Liver (tissue), 9 donors: ENCODE results near the gene TMCC2. TPM values are rescaled to one million over a fixed set of nuclear protein-coding genes. Genes with fewer than 3 reads are reported as not detected.

Experiments used
- DNase-seq: peaks from one replicate; pipeline ENCODE4 v3.0.0-alpha.2; 2017; ENCODE audit warnings: low spot score
- H3K27ac ChIP-seq, 2 donors: one replicate each; pipeline ENCODE4 v1.7.0; 2013; ENCODE audit warnings: inconsistent platforms in 2 of 2, low read length in 2 of 2, control low read depth in 1 of 2, low read depth in 1 of 2, mild to moderate bottlenecking in 1 of 2
- H3K27me3 ChIP-seq, 4 donors: one replicate each; pipeline versions ENCODE4 v1.6.1 to v1.7.0; 2013; ENCODE audit warnings: low read length in 3 of 4, inconsistent platforms in 1 of 4, mild to moderate bottlenecking in 1 of 4, moderate library complexity in 1 of 4; ENCODE audit not compliant: control insufficient read depth in 4 of 4, insufficient read depth in 4 of 4
- H3K36me3 ChIP-seq, 4 donors: one replicate each; pipeline versions ENCODE4 v1.6.1 to v1.7.0; 2013; ENCODE audit warnings: low read length in 3 of 4, mild to moderate bottlenecking in 3 of 4, low read depth in 1 of 4, moderate library complexity in 1 of 4; ENCODE audit not compliant: control insufficient read depth in 4 of 4, insufficient read depth in 3 of 4
- H3K4me1 ChIP-seq, 4 donors: one replicate each; pipeline versions ENCODE4 v1.6.1 to v1.7.0; 2013; ENCODE audit warnings: low read length in 3 of 4, mild to moderate bottlenecking in 3 of 4, moderate library complexity in 1 of 4; ENCODE audit not compliant: control insufficient read depth in 4 of 4, insufficient read depth in 4 of 4
- H3K4me3 ChIP-seq, 3 donors: one replicate each; pipeline versions ENCODE4 v1.6.1 to v1.7.0; 2013; ENCODE audit warnings: low read length in 3 of 3, control low read depth in 1 of 3, low read depth in 1 of 3, mild to moderate bottlenecking in 1 of 3
- H3K9ac ChIP-seq, 2 donors: one replicate each; pipeline ENCODE4 v1.7.0; 2013; ENCODE audit warnings: low read length in 2 of 2, mild to moderate bottlenecking in 2 of 2, moderate library complexity in 2 of 2, control low read depth in 1 of 2, low read depth in 1 of 2
- H3K9me3 ChIP-seq, 4 donors: one replicate each; pipeline versions ENCODE4 v1.6.1 to v1.7.0; 2013; ENCODE audit warnings: low read length in 3 of 4; ENCODE audit not compliant: control insufficient read depth in 4 of 4
- EGR1 ChIP-seq, 2 donors: IDR thresholded peaks; 2 replicates each; pipeline ENCODE4 v1.6.1; 2016 to 2018; ENCODE audit warnings: antibody characterized with exemption in 2 of 2, low read depth in 2 of 2
- FOXA1 ChIP-seq: IDR thresholded peaks from 2 replicates; pipeline ENCODE4 v1.6.1; 2016; ENCODE audit warnings: antibody characterized with exemption
- FOXA2 ChIP-seq: IDR thresholded peaks from 2 replicates; pipeline ENCODE4 v1.6.1; 2016; ENCODE audit warnings: antibody characterized with exemption
- GABPA ChIP-seq, 2 donors: IDR thresholded peaks in 1 of 2; conservative IDR thresholded peaks in 1 of 2; 2 replicates each; pipeline ENCODE4 v1.6.1; 2016; ENCODE audit warnings: antibody characterized with exemption in 2 of 2, mild to moderate bottlenecking in 1 of 2, moderate library complexity in 1 of 2
- HNF4A ChIP-seq, 2 donors: conservative IDR thresholded peaks; 2 replicates each; pipeline ENCODE4 v1.6.1; 2016; ENCODE audit warnings: antibody characterized with exemption in 2 of 2, mild to moderate bottlenecking in 2 of 2
- HNF4G ChIP-seq: IDR thresholded peaks from 2 replicates; pipeline ENCODE4 v1.6.1; 2016; ENCODE audit warnings: antibody characterized with exemption
- JUND ChIP-seq, 2 donors: IDR thresholded peaks; 2 replicates each; pipeline ENCODE4 v1.6.1; 2016; ENCODE audit warnings: antibody characterized with exemption in 2 of 2
- NR2F2 ChIP-seq: IDR thresholded peaks from 2 replicates; pipeline ENCODE4 v1.6.1; 2016; ENCODE audit warnings: antibody characterized with exemption
- RAD21 ChIP-seq, 2 donors: IDR thresholded peaks; 2 replicates each; pipeline ENCODE4 v1.6.1; 2016; ENCODE audit warnings: antibody characterized with exemption in 2 of 2, mild to moderate bottlenecking in 2 of 2
- RXRA ChIP-seq, 2 donors: IDR thresholded peaks; 2 replicates each; pipeline ENCODE4 v1.6.1; 2017 to 2018; ENCODE audit warnings: antibody characterized with exemption in 2 of 2, mild to moderate bottlenecking in 1 of 2
- SP1 ChIP-seq: IDR thresholded peaks from 2 replicates; pipeline ENCODE4 v1.6.1; 2018; ENCODE audit warnings: antibody characterized with exemption, mild to moderate bottlenecking
- TAF1 ChIP-seq: conservative IDR thresholded peaks from 2 replicates; pipeline ENCODE4 v1.6.1; 2016; ENCODE audit warnings: antibody characterized with exemption, mild to moderate bottlenecking
- YY1 ChIP-seq: IDR thresholded peaks from 2 replicates; pipeline ENCODE4 v1.6.1; 2016; ENCODE audit warnings: antibody characterized with exemption, mild to moderate bottlenecking
- WGBS: extraction: QIAGEN DNeasy Blood & Tissue Kit; methylation state at CpG from one replicate; pipeline ENCODE4 v1.1.7; 2013; 5-methylcytosine and 5-hydroxymethylcytosine counted together
- polyA plus RNA-seq, 2 donors: library from polyadenylated mRNA; stranded (reverse) in 1 of 2; unstranded in 1 of 2; fragments of 200-250 nt in 1 of 2; fragments of >200 nt in 1 of 2; fragmentation: Nextera tagmentation in 1 of 2; extraction: Ambion mirVana in 1 of 2; gene quantifications; one replicate each; pipeline versions ENCODE4 v1.2.1 to v1.2.3, GENCODE V29; 2013 to 2015
- total RNA-seq, 2 donors: library from RNA; depleted of rRNA; stranded (reverse); fragments of >200 nt; gene quantifications; one replicate each; pipeline ENCODE4 v1.2.3, GENCODE V29; 2014
- TF ChIP-seq, protein P1 (sequence below): IDR thresholded peaks from 2 replicates; pipeline ENCODE4 v1.6.1; 2016; ENCODE audit warnings: antibody characterized with exemption
- TF ChIP-seq, protein P2 (sequence below): IDR thresholded peaks from 2 replicates; pipeline ENCODE4 v1.6.1; 2016; ENCODE audit warnings: antibody characterized with exemption
- TF ChIP-seq, protein P3 (sequence below): fragments of 150-350 bp; IDR thresholded peaks from 2 replicates; pipeline ENCODE4 v1.5.1; 2017; ENCODE audit warnings: improper control_type of control experiment, low read depth, low read length; ENCODE audit not compliant: missing input control
- TF ChIP-seq, protein P4 (sequence below): IDR thresholded peaks from 2 replicates; pipeline ENCODE4 v1.6.1; 2016; ENCODE audit warnings: antibody characterized with exemption, mild to moderate bottlenecking
- TF ChIP-seq, protein P5 (sequence below): IDR thresholded peaks from 2 replicates; pipeline ENCODE4 v1.6.1; 2016; ENCODE audit warnings: antibody characterized with exemption
- donor health status: healthy.
- donor health status: healthy.
- donor health status: healthy.
- donor health status: healthy.
- donor health status: healthy.

Gene TMCC2
- total and polyA plus RNA-seq, 4 donors: 0.06 to 452 (median 0.21) TPM

DNA sequence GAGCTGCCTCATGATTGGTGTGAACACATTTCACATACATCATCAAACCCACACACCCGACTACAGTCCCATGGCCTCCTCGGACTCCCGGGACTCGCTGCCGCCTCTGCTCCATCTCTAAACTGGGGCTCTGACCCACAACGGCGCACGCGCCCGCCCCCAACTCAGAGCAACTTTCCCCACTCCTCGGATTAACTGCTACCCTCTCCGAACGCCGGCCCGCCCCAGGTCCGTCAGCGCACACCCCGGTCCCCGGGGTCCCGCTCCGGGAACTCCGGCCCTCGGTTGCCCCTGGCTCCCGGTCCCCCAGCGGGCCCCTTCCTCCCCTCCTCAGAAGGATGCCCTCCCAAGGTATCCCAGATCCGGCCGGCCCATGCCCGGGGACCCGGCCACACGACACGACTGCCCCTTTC, 17.0 kb upstream of the TMCC2 start:
- Histone ChIP-seq H3K4me1 (peaks cover 3 to 12% (median 5%) of the 10 kb centered on the region in 4 donors), H3K9ac (peak overlapping the region; percentile 47 to 88), H3K36me3 (no peaks in the 10 kb centered on the region), H3K9me3 (no peaks in the 10 kb centered on the region), H3K27ac (peak overlapping the region; percentile 78 to 92), H3K27me3 (no peaks in the 10 kb centered on the region), H3K4me3 (peak overlapping the region; percentile 76 to 93 (median 87))
- no peak for TF ChIP-seq FOXA2
- no peak for DNase-seq
- WGBS: under 1% methylated on average over 31 of the region's 31 CpGs

DNA sequence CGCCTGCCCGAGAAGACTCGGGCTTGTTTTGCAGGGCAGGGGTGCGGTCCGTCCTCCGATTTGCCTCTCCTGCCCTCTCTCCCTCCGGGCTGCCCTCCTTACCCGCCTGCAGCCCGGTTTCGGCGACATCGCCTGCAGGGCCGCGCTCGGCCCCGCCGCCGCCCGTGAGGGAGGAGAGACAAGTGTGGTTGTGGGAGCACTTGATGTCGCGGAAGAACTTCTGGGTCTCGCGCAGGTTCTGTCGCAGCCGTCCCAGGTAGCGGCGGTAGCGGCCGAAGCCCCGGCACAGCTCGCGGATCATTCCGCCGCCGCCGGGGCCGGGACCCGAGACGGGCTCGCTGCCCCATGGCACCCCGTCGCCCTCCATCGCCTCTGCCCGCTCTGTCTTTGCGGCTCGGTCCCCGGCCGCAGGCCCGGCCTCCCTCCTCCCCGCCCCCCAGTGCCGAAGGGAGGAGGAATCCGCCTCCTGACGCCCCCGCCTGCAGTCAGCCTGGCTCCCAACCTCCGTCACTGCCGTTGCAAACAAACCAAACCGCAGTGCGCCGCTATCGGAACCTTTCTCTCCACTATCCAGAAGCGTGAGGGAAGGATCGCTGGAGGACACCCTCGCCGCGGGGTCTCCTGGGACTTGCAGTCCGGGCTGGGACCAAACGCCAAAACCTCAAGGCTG, 16.4 kb upstream of the TMCC2 start, which contains the start of gene DSTYK:
Gene DSTYK, minus strand, starts transcription at position 534 of the 670 bp plus-strand sequence. Its CDS starts 167 bp downstream, at position 367.
- H3K9me3 ChIP-seq: no peaks in the 10 kb centered on the region
- peak within 1 kb of the TSS; percentile 47 to 88 for H3K9ac ChIP-seq
- 0% methylated on average over 67 of the region's 67 CpGs for whole genome bisulfite sequencing
- DNase-seq: peak; percentile 92
- peak within 1 kb of the TSS; percentile 78 to 92 for H3K27ac ChIP-seq
- H3K27me3 ChIP-seq: no peaks in the 10 kb centered on the region
- H3K36me3 ChIP-seq: no peaks in the 10 kb centered on the region
- H3K4me1 ChIP-seq: peaks cover 3 to 12% (median 5%) of the 10 kb centered on the region in 4 donors
- peak within 1 kb of the TSS; percentile 76 to 93 (median 87) for H3K4me3 ChIP-seq
- TF ChIP-seq, protein P1, sequence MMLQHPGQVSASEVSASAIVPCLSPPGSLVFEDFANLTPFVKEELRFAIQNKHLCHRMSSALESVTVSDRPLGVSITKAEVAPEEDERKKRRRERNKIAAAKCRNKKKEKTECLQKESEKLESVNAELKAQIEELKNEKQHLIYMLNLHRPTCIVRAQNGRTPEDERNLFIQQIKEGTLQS: no peak
- TF ChIP-seq NR2F2: no peak
- TF ChIP-seq JUND (IDR thresholded peaks at IDR 0.05): no peak
- TF ChIP-seq HNF4G: no peak
- peak; percentile 76 for TF ChIP-seq TAF1
- peak; percentile 89 for TF ChIP-seq YY1
- peak; percentile 14 for TF ChIP-seq FOXA2
- TF ChIP-seq, protein P2, sequence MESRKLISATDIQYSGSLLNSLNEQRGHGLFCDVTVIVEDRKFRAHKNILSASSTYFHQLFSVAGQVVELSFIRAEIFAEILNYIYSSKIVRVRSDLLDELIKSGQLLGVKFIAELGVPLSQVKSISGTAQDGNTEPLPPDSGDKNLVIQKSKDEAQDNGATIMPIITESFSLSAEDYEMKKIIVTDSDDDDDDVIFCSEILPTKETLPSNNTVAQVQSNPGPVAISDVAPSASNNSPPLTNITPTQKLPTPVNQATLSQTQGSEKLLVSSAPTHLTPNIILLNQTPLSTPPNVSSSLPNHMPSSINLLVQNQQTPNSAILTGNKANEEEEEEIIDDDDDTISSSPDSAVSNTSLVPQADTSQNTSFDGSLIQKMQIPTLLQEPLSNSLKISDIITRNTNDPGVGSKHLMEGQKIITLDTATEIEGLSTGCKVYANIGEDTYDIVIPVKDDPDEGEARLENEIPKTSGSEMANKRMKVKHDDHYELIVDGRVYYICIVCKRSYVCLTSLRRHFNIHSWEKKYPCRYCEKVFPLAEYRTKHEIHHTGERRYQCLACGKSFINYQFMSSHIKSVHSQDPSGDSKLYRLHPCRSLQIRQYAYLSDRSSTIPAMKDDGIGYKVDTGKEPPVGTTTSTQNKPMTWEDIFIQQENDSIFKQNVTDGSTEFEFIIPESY: peak; percentile 33
- peak; percentile 93 to 99 for TF ChIP-seq EGR1 (IDR thresholded peaks at IDR 0.05; ENCODE audit: low read depth in 2 of 2)
- no peak for TF ChIP-seq HNF4A (conservative IDR thresholded peaks at IDR 0.05)
- peak; percentile 64 for TF ChIP-seq SP1
- TF ChIP-seq, protein P3, sequence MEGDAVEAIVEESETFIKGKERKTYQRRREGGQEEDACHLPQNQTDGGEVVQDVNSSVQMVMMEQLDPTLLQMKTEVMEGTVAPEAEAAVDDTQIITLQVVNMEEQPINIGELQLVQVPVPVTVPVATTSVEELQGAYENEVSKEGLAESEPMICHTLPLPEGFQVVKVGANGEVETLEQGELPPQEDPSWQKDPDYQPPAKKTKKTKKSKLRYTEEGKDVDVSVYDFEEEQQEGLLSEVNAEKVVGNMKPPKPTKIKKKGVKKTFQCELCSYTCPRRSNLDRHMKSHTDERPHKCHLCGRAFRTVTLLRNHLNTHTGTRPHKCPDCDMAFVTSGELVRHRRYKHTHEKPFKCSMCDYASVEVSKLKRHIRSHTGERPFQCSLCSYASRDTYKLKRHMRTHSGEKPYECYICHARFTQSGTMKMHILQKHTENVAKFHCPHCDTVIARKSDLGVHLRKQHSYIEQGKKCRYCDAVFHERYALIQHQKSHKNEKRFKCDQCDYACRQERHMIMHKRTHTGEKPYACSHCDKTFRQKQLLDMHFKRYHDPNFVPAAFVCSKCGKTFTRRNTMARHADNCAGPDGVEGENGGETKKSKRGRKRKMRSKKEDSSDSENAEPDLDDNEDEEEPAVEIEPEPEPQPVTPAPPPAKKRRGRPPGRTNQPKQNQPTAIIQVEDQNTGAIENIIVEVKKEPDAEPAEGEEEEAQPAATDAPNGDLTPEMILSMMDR: peak; percentile 4
- TF ChIP-seq RXRA (IDR thresholded peaks at IDR 0.05): peak; percentile 45 to 55
- peak; percentile 58 to 85 for TF ChIP-seq GABPA (IDR thresholded peaks at IDR 0.05 in 1 of 2, conservative IDR thresholded peaks at IDR 0.05 in 1 of 2)
- TF ChIP-seq, protein P4, sequence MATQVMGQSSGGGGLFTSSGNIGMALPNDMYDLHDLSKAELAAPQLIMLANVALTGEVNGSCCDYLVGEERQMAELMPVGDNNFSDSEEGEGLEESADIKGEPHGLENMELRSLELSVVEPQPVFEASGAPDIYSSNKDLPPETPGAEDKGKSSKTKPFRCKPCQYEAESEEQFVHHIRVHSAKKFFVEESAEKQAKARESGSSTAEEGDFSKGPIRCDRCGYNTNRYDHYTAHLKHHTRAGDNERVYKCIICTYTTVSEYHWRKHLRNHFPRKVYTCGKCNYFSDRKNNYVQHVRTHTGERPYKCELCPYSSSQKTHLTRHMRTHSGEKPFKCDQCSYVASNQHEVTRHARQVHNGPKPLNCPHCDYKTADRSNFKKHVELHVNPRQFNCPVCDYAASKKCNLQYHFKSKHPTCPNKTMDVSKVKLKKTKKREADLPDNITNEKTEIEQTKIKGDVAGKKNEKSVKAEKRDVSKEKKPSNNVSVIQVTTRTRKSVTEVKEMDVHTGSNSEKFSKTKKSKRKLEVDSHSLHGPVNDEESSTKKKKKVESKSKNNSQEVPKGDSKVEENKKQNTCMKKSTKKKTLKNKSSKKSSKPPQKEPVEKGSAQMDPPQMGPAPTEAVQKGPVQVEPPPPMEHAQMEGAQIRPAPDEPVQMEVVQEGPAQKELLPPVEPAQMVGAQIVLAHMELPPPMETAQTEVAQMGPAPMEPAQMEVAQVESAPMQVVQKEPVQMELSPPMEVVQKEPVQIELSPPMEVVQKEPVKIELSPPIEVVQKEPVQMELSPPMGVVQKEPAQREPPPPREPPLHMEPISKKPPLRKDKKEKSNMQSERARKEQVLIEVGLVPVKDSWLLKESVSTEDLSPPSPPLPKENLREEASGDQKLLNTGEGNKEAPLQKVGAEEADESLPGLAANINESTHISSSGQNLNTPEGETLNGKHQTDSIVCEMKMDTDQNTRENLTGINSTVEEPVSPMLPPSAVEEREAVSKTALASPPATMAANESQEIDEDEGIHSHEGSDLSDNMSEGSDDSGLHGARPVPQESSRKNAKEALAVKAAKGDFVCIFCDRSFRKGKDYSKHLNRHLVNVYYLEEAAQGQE: peak; percentile 67
- peak; percentile 27 to 41 for TF ChIP-seq RAD21 (IDR thresholded peaks at IDR 0.05)
- TF ChIP-seq, protein P5, sequence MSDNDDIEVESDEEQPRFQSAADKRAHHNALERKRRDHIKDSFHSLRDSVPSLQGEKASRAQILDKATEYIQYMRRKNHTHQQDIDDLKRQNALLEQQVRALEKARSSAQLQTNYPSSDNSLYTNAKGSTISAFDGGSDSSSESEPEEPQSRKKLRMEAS: no peak
- no peak for TF ChIP-seq FOXA1
